GM21390 (cell line): Measurements from ENCODE around the gene ARHGEF39.

Source experiments
- ATAC-seq: cut with Tn5 transposase; IDR thresholded peaks from one replicate; pipeline ENCODE4 v1.9.1; 2021; ENCODE audit not compliant: unreplicated experiment

The ARHGEF39 gene, protein sequence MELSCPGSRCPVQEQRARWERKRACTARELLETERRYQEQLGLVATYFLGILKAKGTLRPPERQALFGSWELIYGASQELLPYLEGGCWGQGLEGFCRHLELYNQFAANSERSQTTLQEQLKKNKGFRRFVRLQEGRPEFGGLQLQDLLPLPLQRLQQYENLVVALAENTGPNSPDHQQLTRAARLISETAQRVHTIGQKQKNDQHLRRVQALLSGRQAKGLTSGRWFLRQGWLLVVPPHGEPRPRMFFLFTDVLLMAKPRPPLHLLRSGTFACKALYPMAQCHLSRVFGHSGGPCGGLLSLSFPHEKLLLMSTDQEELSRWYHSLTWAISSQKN

DNA sequence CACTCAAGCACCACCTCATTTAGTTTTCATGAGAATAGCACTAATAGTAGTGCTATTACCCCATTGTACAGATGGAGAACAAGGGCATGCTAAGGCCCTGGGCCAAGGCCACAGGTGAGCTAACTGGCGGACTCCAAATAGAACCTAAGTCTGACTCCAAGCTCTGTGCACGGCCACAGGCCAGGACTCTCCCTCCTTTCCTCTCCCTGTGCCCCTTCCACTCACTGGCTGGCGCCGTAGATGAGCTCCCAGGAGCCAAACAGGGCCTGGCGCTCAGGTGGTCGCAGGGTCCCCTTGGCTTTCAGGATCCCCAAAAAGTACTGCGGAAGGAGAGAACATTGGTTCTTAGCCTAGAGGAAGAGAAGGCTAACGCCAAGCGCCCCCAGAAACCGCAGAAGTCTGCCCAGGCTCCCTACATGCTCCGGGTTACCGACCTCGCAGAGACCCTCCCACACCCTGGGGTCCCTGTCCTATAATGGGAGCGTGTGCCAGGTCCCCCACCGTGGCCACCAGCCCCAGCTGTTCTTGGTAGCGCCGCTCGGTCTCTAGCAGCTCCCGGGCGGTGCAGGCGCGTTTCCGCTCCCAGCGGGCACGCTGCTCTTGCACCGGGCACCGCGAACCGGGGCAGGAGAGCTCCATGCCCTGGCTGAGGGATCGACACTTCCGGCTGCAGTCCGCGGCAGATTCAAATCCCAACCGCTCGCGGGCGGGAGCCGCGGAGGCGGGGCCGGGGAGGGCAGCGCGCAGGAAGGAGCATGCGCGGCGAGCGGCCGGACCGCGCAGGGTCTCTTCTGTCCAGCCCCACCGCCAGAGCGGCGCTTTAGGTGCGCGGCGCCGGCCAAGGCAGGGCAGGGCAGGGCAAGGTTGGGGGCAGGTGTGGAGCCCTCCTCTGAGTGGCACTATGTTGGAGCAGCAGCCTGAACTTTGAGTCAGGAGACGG, at the start of gene ARHGEF39:
Gene ARHGEF39, minus strand, starts transcription at position 665 of the 940 bp plus-strand sequence. Its CDS starts 26 bp downstream, at position 639.
- peak; percentile 78 for ATAC-seq

- no peak for ATAC-seq
Observed at GRCh38 chr9:35714123-35714522, 49.1 kb upstream of the ARHGEF39 start.

DNA sequence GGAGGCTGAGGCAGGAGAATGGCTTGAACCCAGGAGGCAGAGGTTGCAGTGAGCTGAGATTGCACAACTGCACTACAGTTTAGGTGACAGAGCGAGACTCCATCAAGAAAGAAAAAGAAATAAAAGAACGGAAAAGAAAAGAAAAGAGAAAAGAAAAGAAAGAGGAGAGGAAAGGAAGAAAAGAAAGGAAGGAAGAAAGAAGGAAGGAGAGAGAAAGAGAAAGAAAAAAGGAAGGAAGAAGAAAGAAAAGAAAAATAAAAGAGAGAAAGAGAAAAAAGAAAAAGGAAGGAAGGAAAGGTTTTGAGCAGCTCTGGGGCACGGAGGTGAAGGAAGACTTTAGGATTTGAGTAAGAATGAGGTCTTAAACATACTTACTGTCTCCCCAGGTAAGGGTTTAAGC, 48.6 kb upstream of the ARHGEF39 start:
- no peak for ATAC-seq

DNA sequence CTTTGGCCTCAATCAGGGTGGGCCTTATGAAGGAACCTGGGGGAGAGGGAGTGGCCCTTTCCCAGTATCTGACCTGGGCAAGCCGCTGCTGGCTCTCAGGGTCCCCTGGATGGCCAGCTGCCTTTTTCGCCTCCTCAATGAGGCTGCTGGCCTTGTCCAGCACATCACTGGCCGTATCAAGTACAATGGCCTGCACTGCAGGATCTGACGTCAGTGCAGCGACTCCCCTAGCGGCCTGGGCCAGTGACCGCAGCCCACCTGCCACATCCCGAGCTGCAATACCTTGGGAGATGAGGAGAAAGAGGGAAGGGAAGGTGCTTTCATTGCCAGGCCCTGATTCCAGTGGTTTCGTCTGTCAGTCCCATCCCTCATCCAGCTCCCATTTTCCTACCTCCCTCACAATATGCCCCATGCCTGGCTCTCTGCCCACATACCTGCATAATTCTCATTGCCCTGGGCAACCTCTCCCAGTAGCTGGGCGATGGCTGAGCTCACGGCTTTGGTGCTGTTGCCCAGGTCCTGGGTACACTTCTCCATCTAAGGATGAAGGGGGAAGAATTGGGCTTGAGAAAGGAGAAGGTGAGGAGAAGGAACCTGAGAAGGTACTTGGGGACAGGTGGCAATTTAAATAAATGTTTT, 47.9 kb upstream of the ARHGEF39 start:
- ATAC-seq = no peak

DNA sequence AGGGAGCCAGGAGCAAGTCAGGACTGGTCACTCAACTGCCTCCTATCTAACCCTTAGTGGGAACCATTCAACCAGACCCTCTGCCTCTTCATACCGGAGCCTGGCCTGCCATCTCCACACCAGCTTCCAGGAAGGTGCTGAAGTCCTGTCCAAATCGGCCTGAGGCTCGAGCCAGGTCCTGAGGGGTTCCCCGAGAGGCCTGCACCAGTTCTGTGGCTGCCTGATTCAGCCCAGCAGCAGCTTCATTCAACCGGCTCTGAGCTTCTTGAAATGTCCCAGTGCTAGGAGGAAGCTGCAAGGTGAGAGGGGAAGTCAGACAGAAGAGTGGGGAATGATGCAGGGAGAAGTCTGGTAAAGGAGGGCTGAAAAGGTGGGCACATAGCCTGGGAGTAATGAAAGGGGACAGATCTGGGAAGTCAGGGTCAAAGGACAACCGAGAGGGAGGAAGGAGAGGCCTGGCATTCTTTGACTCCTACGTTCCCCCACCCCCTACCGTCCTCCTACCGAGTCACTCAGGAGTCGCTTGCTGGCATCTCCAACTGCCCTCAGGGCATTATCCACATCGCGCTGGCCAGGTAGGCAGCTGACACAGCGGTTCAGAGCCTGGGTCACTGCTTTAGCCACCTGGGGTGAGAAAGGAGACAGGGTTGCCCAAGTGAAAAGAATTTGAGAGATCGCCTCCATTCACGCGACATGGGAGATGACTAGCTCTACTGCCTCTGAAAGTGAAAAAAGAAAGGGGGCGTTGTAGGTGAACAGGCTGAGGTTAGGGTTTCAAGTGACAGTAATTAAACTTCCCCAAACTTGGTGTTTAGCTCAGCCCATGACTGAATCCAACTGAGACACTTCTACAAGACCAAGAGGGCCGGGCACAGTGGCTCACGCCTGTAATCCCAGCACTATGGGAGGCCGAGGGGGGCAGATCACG, 46.8 kb upstream of the ARHGEF39 start:
- no peak for ATAC-seq

GRCh38 chr9:35710818-35711500, 46.0 kb upstream of the ARHGEF39 start:
- no peak for ATAC-seq

DNA sequence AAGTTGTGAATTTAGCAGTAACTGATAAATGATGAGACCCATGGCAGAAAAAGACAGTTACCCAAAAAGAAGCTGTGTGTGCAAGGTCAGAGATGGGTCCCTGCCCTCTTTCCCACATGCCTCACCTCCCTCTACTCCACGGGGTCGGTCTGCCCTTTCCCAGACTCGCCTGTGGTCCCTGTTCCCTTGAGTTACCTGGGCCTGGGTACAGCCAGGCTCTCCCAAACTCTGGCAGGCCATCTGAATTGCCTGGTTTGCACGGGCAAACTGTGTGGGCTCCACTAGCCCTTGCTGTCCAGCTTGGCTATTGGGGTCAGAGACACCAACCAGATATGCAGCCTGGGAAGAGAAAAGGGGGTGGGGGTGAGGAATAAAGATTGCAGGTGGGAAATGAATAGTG, 43.2 kb upstream of the ARHGEF39 start:
- no peak for ATAC-seq

DNA sequence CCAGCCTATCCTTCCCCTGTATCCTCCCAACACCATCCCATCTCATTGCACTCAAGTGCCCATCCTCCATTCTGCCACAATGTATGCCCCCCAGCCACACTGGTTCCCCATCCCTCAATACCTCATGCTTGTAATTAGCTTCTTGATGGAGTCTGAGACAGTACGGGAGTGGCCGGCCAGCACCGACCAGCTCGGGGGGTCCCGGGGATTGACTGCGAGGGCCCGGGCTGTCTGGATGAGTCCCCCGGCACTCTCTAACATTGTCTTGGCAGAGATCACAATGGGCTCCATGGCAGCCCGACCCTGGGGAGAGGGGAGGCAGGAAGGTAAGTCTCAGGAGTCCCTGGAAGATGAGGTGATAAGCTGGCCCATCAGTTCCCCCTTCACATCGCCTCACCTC, 42.0 kb upstream of the ARHGEF39 start:
- ATAC-seq = no peak

DNA sequence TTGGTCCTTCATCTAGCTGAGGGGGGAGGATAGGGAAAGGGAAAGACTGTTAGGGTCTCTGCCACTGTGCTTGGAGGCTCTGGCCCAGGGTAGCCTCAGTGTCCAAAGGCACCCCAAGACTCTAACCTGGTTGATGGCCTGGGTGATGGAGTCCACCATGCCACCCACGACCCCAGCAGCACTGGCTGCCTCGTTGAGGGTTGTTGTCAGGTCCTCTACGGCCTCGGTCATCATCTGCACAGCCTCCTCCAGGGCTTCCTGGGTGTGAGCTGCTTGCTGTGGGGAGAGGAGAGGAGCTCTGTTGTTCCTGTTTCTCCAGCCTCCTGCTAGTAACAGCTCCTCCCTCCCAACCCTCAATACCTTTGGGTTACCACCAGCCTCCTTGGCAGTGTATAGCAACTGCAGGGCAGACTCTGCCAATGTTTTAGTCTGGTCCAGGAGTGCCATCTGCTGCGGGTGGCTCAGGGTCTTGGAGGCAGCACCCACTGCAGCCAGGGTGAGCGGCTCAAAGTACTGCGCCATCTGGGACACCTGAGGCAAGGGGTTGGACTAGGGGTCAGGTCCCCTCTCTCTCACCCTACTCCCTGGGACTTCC, 40.9 kb upstream of the ARHGEF39 start:
- no peak for ATAC-seq

DNA sequence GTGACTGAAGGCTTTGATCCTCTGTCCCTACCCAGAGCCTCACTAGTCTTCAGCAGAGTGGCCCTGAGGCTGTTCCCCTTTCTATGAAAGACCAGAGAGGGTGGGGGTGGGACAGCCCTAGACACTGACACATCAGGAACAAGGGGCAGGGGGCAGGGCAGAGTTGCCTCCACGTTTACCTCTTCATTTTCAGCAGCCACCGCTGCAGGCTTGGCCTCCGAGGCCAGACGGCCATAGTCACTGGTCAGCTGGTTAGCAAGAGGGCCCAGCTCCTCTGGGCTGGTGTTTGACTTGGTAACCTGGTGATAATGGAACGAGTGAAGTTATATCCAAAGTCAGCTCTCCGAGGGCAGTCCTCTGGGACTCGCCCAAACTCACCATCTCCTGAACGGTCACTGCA, 40.4 kb upstream of the ARHGEF39 start:
- ATAC-seq = no peak

GRCh38 chr9:35703906-35704672, 39.1 kb upstream of the ARHGEF39 start:
- ATAC-seq = no peak

DNA sequence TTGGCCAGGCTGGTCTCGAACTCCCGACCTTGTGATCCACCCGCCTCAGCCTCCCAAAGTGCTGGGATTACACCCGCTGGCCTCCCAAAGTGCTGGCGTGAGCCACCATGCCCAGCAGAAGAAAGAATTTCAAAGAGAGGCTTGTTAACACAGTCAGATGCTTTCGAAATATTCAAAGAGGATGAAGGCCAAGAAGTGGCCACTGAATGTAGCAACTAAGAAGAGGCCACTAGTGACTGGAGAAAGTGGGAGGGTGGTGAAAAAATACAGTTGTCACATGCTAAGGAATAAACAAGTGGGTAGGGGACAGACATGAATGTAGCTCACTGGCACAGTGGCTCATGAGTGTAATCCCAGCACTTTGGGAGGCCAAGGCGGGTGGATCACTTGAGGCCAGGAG, 37.7 kb upstream of the ARHGEF39 start:
- no peak for ATAC-seq

- no peak for ATAC-seq
Observed at GRCh38 chr9:35700942-35701341, 35.9 kb upstream of the ARHGEF39 start.

DNA sequence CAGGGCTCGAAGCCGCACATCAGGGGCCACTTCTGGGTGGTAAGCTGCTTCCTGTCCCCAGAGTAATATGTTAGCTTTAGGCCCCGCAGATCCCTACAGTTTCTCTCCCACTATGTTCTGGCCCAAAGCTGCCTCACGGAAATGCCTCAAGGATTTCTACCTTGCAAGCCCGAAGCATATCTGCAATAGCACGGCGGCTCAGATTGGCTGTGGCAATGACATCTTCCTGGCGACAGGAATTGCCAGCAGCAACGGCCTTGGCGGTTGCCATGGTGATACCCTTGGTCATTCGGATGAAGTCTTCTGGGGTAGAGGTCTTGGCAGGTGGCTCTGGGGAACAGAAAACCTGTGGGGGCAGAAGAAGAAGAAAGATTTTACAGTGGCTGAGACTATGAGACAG, 35.0 kb upstream of the ARHGEF39 start:
- no peak for ATAC-seq

- ATAC-seq = no peak
Observed at GRCh38 chr9:35698231-35698630, 33.2 kb upstream of the ARHGEF39 start.

DNA sequence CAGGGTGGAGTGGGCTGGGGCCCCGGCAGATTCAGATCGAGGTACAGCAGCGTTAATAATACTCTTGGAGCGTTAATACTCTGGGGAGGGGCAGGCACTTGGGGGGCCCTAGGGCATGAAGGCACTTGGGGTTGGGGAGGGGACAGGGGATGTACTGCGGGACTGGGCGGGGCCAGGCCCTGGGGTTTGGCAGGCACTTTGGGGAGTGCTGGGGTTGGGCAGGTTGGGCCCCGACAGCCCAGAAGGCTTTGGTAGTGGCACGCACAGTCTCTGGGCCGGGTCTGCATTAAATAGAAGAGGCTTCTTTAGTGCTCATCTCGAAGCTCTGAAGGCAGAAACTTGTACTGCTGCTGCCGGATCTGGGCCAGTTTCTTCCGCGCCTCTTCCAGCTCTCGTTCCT, 32.5 kb upstream of the ARHGEF39 start:
- no peak for ATAC-seq

DNA sequence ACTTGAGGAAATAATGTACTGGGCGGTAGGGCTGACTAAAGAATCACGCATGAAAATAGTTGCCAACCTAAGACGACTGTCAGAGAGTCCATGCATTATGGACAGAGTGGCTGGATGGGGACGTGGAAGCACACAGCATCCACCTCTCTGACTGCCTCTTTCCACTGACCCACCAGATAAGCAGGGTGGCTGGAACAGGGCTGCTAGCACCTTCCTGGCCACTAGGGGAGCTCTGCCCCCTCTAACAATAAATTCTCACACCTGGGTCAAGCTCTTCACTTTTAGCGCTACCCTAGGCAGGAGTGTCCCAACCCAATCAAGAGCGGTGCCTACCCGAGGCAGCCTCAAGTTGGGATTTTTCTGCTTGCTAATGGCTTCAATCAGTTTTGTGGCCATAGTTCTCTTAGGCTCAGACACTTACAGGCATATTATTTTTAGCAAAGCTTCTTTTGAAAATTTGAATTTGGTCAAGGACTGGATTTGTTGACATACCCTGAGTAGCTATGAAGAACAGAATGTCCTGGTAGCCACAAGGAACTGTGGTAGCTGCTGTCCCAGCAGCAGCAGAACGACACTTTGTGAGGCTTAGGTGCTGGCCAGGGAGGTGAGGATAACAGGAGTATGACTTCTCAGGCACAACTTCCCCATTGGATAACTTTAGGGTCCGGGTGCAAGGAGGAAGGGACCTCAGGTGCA, 31.7 kb upstream of the ARHGEF39 start:
- peak; percentile 84 for ATAC-seq

GRCh38 chr9:35695943-35696401, 31.0 kb upstream of the ARHGEF39 start:
- ATAC-seq = no peak
